NCI-H146 treated with DMSO at 0.1 percent for 48 hours (cell line): Measurements from ENCODE around the gene ATP8A2.
"Not testable (repeated sequence)": the region's sequence is repeated elsewhere in the genome, so short reads cannot be mapped to it uniquely, and the experiment has no call there.

Experiments used
- DNase-seq: peaks from one replicate; lab custom pipeline; 2025; ENCODE audit not compliant: unreplicated experiment; lab: John Stamatoyannopoulos, UW

The ATP8A2 gene

DNA sequence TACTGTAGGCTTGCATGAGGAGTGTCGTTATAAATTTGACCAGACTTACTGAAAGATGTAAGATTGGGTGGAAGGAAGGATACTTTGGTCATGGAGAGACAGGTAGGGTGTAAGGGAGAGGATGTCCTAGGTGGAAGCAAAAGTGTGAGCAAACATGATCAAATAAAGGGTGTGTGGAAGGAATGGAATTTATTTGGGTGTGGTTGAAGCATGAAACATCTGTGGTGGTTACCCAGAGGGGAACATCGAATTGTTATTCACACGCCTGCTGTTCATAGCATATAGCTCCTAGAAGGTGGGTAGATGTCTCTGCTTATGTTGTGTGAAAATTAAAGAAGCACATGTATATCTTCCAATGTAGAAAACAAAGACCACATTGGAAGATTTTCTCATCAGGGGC lies 157.7 kb downstream of the ATP8A2 start:
- DNase-seq = no peak

DNA sequence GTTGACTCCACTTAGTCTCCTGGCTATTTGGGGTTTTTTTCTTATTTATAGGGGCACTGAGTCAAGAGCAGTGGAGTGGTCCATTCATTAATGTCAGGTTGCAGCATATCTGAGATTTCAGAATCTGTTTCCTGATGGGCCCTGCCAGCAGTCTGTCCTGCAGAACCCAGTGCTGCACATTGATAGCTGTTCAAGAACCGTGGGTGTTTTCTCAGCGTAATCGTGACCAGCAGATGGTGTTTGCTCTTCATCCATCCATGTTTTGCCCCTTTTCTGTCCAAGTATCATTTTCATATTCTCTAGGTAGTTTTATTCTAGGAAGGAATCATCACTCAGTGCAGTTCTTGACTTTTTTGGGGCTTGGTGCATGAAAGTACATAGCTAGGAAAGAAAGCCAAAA lies 166.5 kb downstream of the ATP8A2 start:
- no peak for DNase-seq

DNA sequence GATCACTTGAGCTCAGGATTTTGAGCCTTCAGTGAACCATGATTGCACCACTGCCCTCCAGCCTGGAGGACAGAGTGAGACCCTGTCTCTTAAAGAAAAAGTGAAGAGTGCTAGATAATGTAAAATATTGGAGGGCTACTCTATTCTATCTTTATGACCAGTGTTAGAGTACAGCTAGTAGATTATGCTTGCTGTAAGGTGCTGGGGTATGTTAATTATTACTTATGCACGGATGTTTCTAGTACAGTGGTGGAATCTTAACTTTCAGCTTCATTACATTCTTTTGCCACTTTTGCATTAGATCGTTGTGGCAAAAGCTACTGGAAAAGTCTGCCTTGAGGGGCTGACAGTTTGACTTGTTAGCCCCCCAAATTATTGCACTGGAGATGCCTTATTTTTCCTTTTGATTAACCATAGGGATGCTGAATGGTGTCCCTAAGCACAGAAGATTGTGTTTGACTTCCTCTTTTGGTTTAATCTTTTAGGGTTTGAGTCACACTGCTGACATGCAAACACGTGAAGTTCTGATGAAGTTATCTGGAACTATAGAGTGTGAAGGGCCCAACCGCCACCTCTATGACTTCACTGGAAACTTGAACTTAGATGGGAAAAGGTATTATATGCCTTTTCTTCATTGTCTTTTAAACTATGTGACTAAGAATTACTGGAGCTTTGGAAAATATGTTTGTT lies 169.8 kb downstream of the ATP8A2 start:
- no peak for DNase-seq

GRCh38 chr13:25548991-25549390 lies 177.2 kb downstream of the ATP8A2 start:
- not testable (repeated sequence) for DNase-seq

DNA sequence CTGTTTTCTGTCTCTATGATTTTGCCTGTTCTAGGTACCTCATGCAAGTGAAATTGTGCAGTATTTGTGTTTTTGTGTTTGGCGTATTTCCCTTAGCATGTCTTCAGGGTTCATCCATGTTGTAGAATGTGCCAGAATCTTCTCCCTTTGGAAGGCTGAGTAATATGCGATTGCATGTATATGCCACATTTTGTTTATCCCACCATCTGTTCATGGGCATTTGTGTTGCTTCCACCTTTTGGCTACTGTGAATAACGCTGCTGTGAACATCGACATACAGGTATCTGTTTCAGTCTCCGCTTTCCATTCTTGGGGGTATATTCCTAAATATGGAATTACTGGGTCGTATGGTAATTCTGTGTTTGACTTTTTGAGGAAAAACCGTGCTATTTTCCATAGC lies 190.0 kb downstream of the ATP8A2 start:
- no peak for DNase-seq

DNA sequence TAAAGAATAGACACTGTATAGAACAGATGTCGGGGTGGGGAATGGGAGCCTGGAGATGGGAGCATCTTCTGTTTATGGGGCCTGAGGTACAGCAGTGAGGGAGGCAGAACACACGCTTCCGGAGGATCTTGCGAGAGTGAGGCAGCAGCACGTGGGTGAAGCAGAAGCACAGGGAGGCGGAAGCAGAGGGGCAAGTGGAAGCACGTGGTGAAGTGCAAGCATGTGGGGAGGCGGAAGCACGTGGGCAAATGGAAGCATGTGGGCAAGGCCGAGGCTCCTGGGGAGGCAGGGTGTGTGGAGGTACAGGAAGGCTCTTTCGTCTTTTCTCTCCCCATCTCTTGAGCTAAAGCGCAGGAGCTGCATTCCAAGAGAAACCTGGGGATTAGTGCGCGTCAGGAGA lies 198.4 kb downstream of the ATP8A2 start:
- DNase-seq = no peak

GRCh38 chr13:25571237-25571636 lies 199.5 kb downstream of the ATP8A2 start:
- no peak for DNase-seq

GRCh38 chr13:25572171-25572570 lies 200.4 kb downstream of the ATP8A2 start:
- not testable (repeated sequence) for DNase-seq

DNA sequence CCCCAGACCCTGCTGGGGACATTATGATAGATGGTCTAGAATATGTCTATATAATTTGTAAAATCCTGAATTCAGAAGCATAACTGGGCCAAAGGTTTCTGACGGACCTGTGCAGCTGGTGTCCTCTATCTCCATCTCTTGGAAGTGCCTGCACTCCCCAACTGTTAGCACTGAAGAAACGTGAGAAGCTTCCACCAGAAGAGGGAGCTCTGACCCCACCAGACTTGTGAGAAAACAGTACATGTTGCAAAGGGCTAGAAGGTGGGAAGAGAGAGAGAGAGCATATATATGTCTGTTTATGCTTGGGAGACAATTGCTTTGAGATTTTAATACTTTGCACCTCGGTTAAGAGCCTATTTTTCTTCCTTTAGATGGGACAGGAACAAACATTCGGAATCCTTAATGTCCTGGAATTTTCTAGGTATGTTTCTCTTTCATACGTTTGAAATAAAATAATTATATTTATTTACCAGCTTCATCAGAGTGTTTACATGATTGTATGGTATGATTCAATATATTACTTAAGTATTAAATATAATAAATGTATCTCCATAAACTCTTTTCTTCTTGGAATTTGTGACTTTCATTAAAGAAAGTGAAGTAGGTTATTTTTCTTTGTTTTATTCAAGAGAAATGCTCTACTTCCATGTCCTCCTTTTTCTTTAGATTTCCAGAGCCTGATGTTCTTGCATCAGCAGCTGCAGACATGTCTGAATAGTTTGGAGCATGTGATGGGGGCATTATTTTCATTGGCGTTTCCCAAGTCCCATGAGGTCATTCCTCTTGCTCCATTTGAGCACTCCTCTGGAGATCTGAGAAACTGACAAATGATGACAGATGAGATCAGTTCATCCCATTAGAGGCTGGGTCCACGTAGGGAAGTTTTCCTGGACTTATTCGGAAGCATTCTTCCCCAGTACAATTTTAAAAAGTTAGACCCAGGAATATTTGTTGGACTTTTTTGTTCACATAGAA lies 202.9 kb downstream of the ATP8A2 start:
- DNase-seq = peak; percentile 76

DNA sequence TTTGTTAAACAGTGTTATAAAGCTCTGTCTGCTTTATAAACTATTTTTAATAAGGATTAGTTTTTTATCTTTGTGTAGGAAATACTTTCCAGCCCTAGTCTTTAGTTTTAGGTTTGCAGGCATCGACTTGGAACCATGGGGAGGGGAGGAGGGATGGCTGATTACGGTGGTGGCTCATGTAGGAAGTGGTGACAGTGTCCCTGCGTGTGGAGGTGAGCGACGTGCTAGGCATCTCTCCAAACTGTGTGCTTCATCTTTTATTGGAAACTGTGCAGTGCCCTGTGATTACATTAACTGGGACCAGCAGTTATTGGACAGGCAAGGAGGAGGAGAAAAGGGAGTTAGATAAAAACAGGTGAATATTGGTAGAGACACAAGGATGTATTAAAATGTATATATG lies 203.8 kb downstream of the ATP8A2 start:
- DNase-seq = no peak

DNA sequence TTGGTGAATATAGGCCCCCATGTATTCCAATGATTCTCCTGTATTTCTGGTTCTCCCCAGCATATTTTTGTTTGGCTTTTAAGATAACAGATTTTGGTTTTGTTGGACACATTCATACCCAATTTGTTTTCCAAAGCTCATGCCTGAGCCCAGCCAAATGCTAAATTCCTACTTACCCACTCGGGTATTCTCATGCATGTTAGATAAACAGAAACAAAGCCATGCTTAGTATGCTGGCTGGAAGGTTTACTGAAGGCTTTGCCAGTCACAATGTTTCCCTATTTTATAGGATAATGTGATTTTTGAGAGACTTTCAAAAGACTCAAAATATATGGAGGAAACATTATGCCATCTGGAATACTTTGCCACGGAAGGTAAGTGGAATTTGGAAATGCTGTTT lies 206.8 kb downstream of the ATP8A2 start:
- DNase-seq = no peak

- DNase-seq = no peak
These were observed 207.4 kb downstream of the ATP8A2 start for GRCh38 chr13:25579221-25579620.

DNA sequence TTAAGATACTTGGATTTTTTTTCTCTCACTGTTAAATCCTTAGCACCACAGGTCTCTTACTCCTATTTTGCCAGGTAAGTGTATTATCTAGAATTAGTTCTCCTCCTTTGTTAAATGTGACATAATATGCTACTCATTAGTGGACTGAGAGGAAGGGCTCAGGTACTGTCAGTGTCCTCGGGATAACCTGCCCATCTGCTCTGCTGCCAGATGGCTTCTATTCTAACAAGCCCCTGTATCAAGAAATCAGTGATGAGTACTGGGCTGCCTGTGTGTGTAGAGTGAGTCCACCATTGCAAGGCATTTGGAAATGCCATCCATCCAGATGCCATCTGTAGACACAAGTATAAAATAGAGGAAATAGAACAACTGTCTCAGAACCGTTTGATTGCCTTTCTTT lies 209.6 kb downstream of the ATP8A2 start:
- DNase-seq = no peak

DNA sequence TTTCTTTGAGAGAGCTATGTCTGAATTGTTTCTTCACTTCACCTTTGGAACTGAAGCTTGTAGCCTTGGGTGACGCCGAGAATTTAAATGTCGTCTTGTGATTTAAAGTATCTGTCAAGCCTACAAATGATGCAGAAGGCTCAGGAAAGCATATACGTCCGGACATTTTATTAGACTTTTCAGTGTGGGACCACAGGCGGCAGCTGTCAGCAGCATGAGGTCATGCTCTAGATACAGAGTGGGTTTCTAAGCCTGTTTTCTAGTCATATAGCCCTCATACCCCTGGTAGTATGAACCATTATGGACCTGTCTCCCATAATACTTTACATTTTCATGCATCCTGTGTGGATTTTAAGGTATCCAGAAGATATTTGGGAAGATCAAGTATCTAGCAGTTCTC lies 212.3 kb downstream of the ATP8A2 start:
- DNase-seq = no peak

- no peak for DNase-seq
These were observed 213.2 kb downstream of the ATP8A2 start for GRCh38 chr13:25585000-25585399.

DNA sequence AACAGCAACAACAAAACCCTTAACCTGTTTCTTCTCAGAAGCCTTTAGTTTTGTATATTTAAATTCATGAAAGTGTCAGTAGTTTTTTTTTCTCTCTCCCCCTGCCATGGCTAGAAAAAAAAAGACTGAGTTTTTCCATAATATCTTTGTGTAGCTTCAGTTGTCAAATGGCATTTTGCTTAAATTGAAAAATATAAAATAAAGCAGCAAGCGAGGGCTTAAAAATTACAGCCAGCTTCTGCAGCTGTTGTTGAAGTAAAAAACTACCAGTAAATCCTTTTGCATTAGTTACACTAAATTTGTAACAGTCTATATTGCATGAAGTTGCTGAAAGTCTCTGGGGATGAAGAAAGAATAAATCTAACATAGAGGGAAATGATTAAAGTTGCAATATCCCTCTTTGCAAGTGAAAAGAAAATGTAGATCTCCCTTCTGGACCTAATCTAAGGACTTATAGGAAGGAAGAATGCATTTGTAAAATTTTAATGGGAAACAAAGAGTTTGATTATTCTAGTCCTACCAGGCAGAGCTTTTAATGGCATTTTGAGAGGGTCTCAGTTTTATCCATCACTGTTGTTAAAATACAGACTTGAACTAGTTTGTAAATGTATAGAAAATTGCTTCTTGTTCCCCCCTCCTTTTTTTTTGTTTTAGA lies 215.7 kb downstream of the ATP8A2 start:
- no peak for DNase-seq

GRCh38 chr13:25588336-25589060 lies 216.7 kb downstream of the ATP8A2 start:
- no peak for DNase-seq

DNA sequence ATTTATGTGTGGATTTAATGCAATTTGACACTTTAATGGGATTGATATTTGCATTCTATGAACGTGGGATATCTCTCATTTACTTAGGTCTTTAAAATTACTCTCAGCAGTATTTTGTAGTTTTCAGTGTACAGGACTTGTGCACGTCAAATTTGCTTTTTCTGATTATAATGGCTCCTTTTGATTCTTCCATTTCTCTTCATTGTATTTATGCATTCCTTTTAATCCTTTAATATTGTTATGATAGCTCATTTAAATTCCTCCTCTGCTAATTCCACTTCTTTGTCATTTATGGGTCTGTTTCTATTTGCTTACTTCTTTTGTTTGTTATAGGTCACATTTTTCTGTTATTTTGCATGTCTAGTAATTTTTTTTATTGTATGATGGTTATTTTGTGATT lies 226.6 kb downstream of the ATP8A2 start:
- DNase-seq = no peak

DNA sequence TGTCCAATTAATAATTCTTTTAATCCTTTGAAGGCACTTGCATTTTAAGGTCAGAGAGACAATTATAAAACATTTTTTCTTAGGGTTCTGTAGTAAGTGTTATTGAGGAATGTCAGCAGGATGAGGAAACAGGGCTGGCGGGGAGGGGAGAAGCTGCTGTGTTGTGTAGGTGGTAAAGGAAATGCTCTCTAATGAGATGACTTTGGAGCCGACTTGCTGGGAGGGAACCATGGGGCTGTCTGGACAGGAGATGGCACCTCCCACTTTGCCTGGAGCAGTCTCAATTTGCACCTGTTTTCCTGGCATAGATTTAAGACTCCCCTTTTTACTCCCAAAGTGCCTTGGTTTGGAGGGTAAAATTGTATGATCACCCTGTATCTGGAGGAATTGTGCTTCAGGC lies 230.4 kb downstream of the ATP8A2 start:
- DNase-seq = no peak

DNA sequence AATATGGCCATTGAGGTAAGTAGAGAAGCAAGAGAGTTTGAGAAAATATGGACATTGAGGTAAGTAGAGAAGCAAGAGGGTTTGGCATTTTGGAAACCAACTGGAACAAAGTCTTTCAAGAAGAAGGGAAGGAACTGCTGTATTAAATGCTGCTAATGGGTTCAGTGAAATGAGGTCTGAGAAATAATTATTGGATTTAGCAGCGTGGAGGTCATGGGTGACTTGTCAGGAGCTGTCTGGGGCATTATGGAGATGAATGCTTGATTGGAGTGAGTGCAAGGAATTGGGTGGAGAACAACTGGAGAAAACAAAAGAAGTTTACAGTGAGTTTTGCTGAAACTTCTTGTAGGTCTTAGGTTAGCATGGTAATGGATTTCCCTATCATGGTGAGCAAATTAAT lies 232.3 kb downstream of the ATP8A2 start:
- no peak for DNase-seq

- DNase-seq = no peak
These were observed 235.3 kb downstream of the ATP8A2 start for GRCh38 chr13:25607096-25607495.
